Fibroblast of villous mesenchyme (primary cell): ENCODE results near the gene METTL3. TPM values are rescaled to one million over a fixed set of nuclear protein-coding genes. Genes with fewer than 3 reads are reported as not detected.

Source experiments
- DNase-seq: peaks from one replicate; pipeline ENCODE4 v3.0.0-alpha.2; 2010; ENCODE audit warnings: low read depth
- H3K4me3 ChIP-seq: 2 replicates; pipeline ENCODE4 v1.5.1; 2011; ENCODE audit warnings: low read depth, mild to moderate bottlenecking, low read length
- CTCF ChIP-seq: IDR thresholded peaks from 2 replicates; pipeline ENCODE4 v1.5.1; 2012; ENCODE audit warnings: low read depth, mild to moderate bottlenecking, low read length; ENCODE audit not compliant: insufficient read depth
- total RNA-seq: library from RNA; depleted of rRNA; stranded (reverse); fragments of >200 nt; gene quantifications from 2 replicates; pipeline ENCODE4 v1.2.3, GENCODE V29; 2012

Gene METTL3
- total RNA-seq, 1 donor = 51.8 TPM

- TF ChIP-seq CTCF = no peak
- DNase-seq = peak; percentile 17
- peak overlapping the region; percentile 96 for H3K4me3 ChIP-seq
Measured at GRCh38 chr14:21454843-21455544, 56.1 kb downstream of the METTL3 start.

GRCh38 chr14:21449899-21450216, 61.3 kb downstream of the METTL3 start:
- no peak overlapping the region for H3K4me3 ChIP-seq
- no peak for TF ChIP-seq CTCF
- no peak for DNase-seq

Other genes starting within 250 kb of the METTL3 start
- 551 and 671 TPM in 2 replicates for gene HNRNPC, start 241.9 kb downstream of the METTL3 start, total RNA-seq
- gene RPGRIP1, start 231.3 kb downstream of the METTL3 start, total RNA-seq = under 0.01 TPM in 1 of 2 replicates, not detected in the other
- 65.7 and 87.7 TPM in 2 replicates for gene SUPT16H, start 127.3 kb downstream of the METTL3 start, total RNA-seq
- 59.3 and 85.1 TPM in 2 replicates for gene CHD8, start 55.2 kb downstream of the METTL3 start, total RNA-seq
- 22.9 and 41.0 TPM in 2 replicates for gene RAB2B, start 34.4 kb downstream of the METTL3 start, total RNA-seq
- 26.4 and 39.3 TPM in 2 replicates for gene TOX4, start 34.1 kb downstream of the METTL3 start, total RNA-seq
- gene SALL2, start 15.0 kb upstream of the METTL3 start, total RNA-seq = 3.2 and 3.9 TPM in 2 replicates
- gene OR10G3, start 68.7 kb upstream of the METTL3 start, total RNA-seq = not detected in 2 replicates
- not detected in 2 replicates for gene OR10G2, start 123.6 kb upstream of the METTL3 start, total RNA-seq
- gene OR4E2, start 142.5 kb upstream of the METTL3 start, total RNA-seq = not detected in 2 replicates
- not detected in 2 replicates for gene OR4E1, start 162.5 kb upstream of the METTL3 start, total RNA-seq